ENCODE results near the gene NAGLU. TPM values are rescaled to one million over a fixed set of nuclear protein-coding genes. Genes with fewer than 3 reads are reported as not detected.

The NAGLU gene
- polyA plus RNA-seq, 1 of the 3 experiments (the other 2 are of a cell fraction): 33.9 TPM

GRCh38 chr17:42565523-42566214, 29.6 kb downstream of the NAGLU start:
- H3F3A ChIP-seq (replicated peaks; ENCODE audit: insufficient read depth): peaks cover 34% of the 10 kb centered on the region
- H3K36me3 ChIP-seq (replicated peaks in 1 of 2; ENCODE audit: control insufficient read depth in 1 of 2, insufficient read depth in 2 of 2, low read length in 1 of 2): peaks cover 32 to 51% of the 10 kb centered on the region in 2 experiments
- DNase-seq: no peak
- H3K4me2 ChIP-seq: no peak overlapping the region
- 94% methylated on average over 12 of the region's 16 CpGs for WGBS (ENCODE audit: low lambda C conversion rate)
- H3K27me3 ChIP-seq (ENCODE audit: insufficient read depth): no peaks in the 10 kb centered on the region
- peak overlapping the region in 1 of 2 experiments; percentile 85; a peak in 2 of 4 replicates for H3K27ac ChIP-seq (ENCODE audit: low read depth in 2 of 2, low read length in 1 of 2)
- no peak overlapping the region for H2AFZ ChIP-seq (ENCODE audit: low read depth)
- H3K4me3 ChIP-seq (ENCODE audit: low read depth in 2 of 2, low read length in 1 of 2): no peak overlapping the region
- TF ChIP-seq USF1 (IDR thresholded peaks at IDR 0.05; ENCODE audit: borderline replicate concordance, low read depth) (no peak), REST (IDR thresholded peaks at IDR 0.05; ENCODE audit: low read depth, low read length) (no peak), NFIC (IDR thresholded peaks at IDR 0.05; ENCODE audit: borderline replicate concordance) (no peak), PBX3 (IDR thresholded peaks at IDR 0.05) (no peak), RXRA (IDR thresholded peaks at IDR 0.05; ENCODE audit: borderline replicate concordance, low read depth) (no peak), POLR2AphosphoS5 (IDR thresholded peaks at IDR 0.05; ENCODE audit: low read depth, low read length) (no peak), MAX (IDR thresholded peaks at IDR 0.05; ENCODE audit: low read depth) (no peak), MXI1 (IDR thresholded peaks at IDR 0.05; ENCODE audit: low read depth, low read length) (no peak), GABPA (IDR thresholded peaks at IDR 0.05; ENCODE audit: low read depth) (no peak), EZH2phosphoT487 (IDR thresholded peaks at IDR 0.05; ENCODE audit: borderline replicate concordance, low read depth) (no peak), TAF1 (IDR thresholded peaks at IDR 0.05; ENCODE audit: borderline replicate concordance, low read depth, low read length) (no peak), SMC3 (IDR thresholded peaks at IDR 0.05; ENCODE audit: low read depth, low read length) (no peak), CTCF (IDR thresholded peaks at IDR 0.05) (no peak), USF2 (IDR thresholded peaks at IDR 0.05; ENCODE audit: borderline replicate concordance, low read depth, low read length) (no peak), MEF2A (IDR thresholded peaks at IDR 0.05; ENCODE audit: borderline replicate concordance, low read depth) (no peak)
- peaks cover 4 to 33% of the 10 kb centered on the region in 2 experiments; a peak in 3 of 4 replicates for H3K4me1 ChIP-seq (ENCODE audit: control insufficient read depth in 1 of 2, insufficient read depth in 2 of 2, low read depth in 1 of 2, low read length in 1 of 2)
- H3K9me3 ChIP-seq: no peaks in the 10 kb centered on the region
- H3K79me2 ChIP-seq (ENCODE audit: insufficient read depth): peaks cover 80% of the 10 kb centered on the region
- no peaks in the 10 kb centered on the region for H4K20me1 ChIP-seq (ENCODE audit: insufficient read depth)
- ChIA-PET POLR2A (interaction anchor here (1.3 kb wide), 1 partner anchor 12 kb away, joined by 5 read pairs; the partner anchor contains the start of gene PSMC3IP), CTCF (interaction anchor here (0.7 to 8.3 kb wide), 3 partner anchors 13 to 157 kb away, joined by 3 to 51 read pairs (median 47); partner anchors contain the start of gene PSMC3IP)
- H3K9ac ChIP-seq: no peak overlapping the region
- no peaks in the 10 kb centered on the region for H3K9me2 ChIP-seq
